ENCODE measurements around the gene WNT3. TPM values are rescaled to one million over a fixed set of nuclear protein-coding genes. Genes with fewer than 3 reads are reported as not detected.

The WNT3 gene
- total and polyA plus RNA-seq, 2 of the 8 experiments (the other 6 are each of a cell fraction or from before 2014, with no cell fraction given): 0.56 to 2.0 TPM

DNA sequence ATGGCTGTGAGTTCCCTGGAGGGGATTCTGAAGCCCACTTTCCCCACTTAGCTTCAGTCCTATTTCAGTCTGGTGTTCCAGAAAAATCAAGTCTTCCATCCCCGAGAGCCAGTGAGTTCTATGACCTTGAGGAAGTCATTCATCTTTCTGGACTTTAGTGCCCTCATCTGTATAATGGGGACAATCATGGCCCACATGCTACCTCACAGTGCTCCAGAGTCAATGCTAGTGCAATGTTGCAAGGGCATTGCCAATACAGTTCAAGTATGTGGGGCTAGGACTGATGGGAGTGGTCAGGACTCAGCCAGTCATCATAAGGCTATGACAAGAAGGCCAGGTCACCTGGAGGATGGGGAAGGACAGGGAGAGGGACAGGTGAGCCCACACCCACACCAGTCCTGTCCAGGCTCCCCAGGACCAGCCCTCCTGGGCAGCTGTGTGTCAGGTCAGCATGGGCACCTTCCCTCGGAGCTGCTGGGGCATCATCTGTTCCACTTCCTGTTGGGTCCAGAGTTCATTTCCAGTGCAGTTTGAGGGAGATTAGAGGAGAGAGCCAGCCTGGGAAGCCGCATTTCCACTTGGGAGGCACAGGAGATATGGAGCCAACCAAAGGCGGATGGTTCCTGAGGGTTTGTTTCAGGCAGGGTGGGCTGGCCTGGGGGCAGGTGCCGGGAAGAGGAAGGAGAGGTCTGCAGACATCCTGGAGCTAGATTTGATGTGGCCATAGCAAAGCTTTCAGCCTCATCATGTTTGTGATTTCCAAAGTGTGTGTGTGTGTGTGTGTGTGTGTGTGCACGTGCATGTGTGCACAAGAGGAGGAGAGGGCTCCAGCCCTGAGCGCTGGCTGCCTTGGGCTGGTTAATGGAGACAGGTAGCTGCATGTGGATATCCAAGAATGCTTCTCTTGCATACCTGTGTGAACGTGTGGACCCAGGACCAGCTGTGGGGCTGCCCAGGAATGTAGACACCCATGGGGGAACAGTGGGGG lies 29.0 kb upstream of the WNT3 start (continued):
- no peak for TF ChIP-seq MAFK (IDR thresholded peaks at IDR 0.05; ENCODE audit: low read depth, low read length)
- no peak for TF ChIP-seq ATF2 (IDR thresholded peaks at IDR 0.05; ENCODE audit: low read length)
- no peak for TF ChIP-seq TAF1 (IDR thresholded peaks at IDR 0.05; ENCODE audit: low read depth, low read length)
- TF ChIP-seq BCL11A (IDR thresholded peaks at IDR 0.05; ENCODE audit: low read depth in 2 of 2, low read length in 2 of 2): no peak
- TF ChIP-seq CTCF (IDR thresholded peaks at IDR 0.05; ENCODE audit: control extremely low read depth in 1 of 3, insufficient read depth in 1 of 3, low read depth in 1 of 3, low read length in 3 of 3): no peak
- TF ChIP-seq, protein P1, sequence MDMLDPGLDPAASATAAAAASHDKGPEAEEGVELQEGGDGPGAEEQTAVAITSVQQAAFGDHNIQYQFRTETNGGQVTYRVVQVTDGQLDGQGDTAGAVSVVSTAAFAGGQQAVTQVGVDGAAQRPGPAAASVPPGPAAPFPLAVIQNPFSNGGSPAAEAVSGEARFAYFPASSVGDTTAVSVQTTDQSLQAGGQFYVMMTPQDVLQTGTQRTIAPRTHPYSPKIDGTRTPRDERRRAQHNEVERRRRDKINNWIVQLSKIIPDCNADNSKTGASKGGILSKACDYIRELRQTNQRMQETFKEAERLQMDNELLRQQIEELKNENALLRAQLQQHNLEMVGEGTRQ (IDR thresholded peaks at IDR 0.05; ENCODE audit: low read length): no peak
- no peak for TF ChIP-seq BACH1 (IDR thresholded peaks at IDR 0.05; ENCODE audit: low read length)

Measured in H1 (cell line).